Forelimb muscle (tissue), 1 donor: ENCODE results near the gene TMEM114. TPM values are rescaled to one million over a fixed set of nuclear protein-coding genes. Genes with fewer than 3 reads are reported as not detected.

Experiments used
- DNase-seq: peaks from one replicate; pipeline ENCODE4 v3.0.0-alpha.2; 2013; ENCODE audit warnings: low read depth
- polyA plus RNA-seq: library from polyadenylated mRNA; unstranded; fragments of 120-200 nt; gene quantifications from one replicate; pipeline ENCODE4 v1.2.1, GENCODE V29; 2013; ENCODE audit not compliant: insufficient read length

Gene TMEM114
- polyA plus RNA-seq, 1 donor: not detected

- no peak for DNase-seq
These were observed 21.7 kb upstream of the TMEM114 start for GRCh38 chr16:8611886-8612600.

- no peak for DNase-seq
These were observed 20.8 kb upstream of the TMEM114 start for GRCh38 chr16:8611122-8611521.

GRCh38 chr16:8607214-8607613 is 16.9 kb upstream of the TMEM114 start:
- no peak for DNase-seq

GRCh38 chr16:8605554-8605953 is 15.2 kb upstream of the TMEM114 start:
- DNase-seq: no peak

- no peak for DNase-seq
These were observed 9.9 kb upstream of the TMEM114 start for GRCh38 chr16:8600144-8600775.

- no peak for DNase-seq
These were observed 6.3 kb upstream of the TMEM114 start for GRCh38 chr16:8596581-8596980.

GRCh38 chr16:8595783-8596182 is 5.5 kb upstream of the TMEM114 start:
- DNase-seq: no peak

GRCh38 chr16:8594149-8594666 is 3.9 kb upstream of the TMEM114 start:
- DNase-seq: no peak

- no peak for DNase-seq
These were observed 1.1 kb upstream of the TMEM114 start for GRCh38 chr16:8591451-8591850.

GRCh38 chr16:8590811-8591210 is 500 bp upstream of the TMEM114 start:
- no peak for DNase-seq

GRCh38 chr16:8589057-8589899 is 1.0 kb downstream of the TMEM114 start:
- no peak for DNase-seq

- no peak for DNase-seq
These were observed 1.6 kb downstream of the TMEM114 start for GRCh38 chr16:8588682-8589056.

GRCh38 chr16:8587065-8587464 is 3.2 kb downstream of the TMEM114 start:
- no peak for DNase-seq

GRCh38 chr16:8585857-8586256 is 4.5 kb downstream of the TMEM114 start:
- no peak for DNase-seq

- no peak for DNase-seq
These were observed 5.3 kb downstream of the TMEM114 start for GRCh38 chr16:8585041-8585440.

- DNase-seq: no peak
These were observed 6.6 kb downstream of the TMEM114 start for GRCh38 chr16:8583732-8584131.

- no peak for DNase-seq
These were observed 7.1 kb downstream of the TMEM114 start for GRCh38 chr16:8583199-8583598.

- no peak for DNase-seq
These were observed 8.3 kb downstream of the TMEM114 start for GRCh38 chr16:8581831-8582580.

GRCh38 chr16:8579559-8579958 is 10.8 kb downstream of the TMEM114 start:
- DNase-seq: no peak

- DNase-seq: no peak
These were observed 12.5 kb downstream of the TMEM114 start for GRCh38 chr16:8577678-8578304.
